GM08714 (cell line): ENCODE results near the gene SSH2.
"Not testable (repeated sequence)": the region's sequence is repeated elsewhere in the genome, so short reads cannot be mapped to it uniquely, and the experiment has no call there.

ENCODE experiments used
- H3K4me3 ChIP-seq: fragments of 200-500 bp; sonication (Bioruptor generic); 2 replicates; pipeline ENCODE4 v1.5.1; 2014; ENCODE audit warnings: mild to moderate bottlenecking, low read length, inconsistent platforms
- ZNF274 ChIP-seq: IDR thresholded peaks from 2 replicates; pipeline ENCODE4 v1.6.1; 2012; ENCODE audit warnings: mild to moderate bottlenecking, low read depth, low read length

The SSH2 gene

GRCh38 chr17:29948448-29949215, 18.6 kb upstream of the SSH2 start:
- no peak overlapping the region for H3K4me3 ChIP-seq
- TF ChIP-seq ZNF274, result no peak

- no peak for TF ChIP-seq ZNF274
These were observed 15.3 kb upstream of the SSH2 start for GRCh38 chr17:29945281-29945680.

GRCh38 chr17:29941334-29941733, 11.3 kb upstream of the SSH2 start, which contains the start of gene EFCAB5:
Gene EFCAB5, plus strand, starts transcription at chr17:29941634. Its CDS starts 163 bp downstream, at chr17:29941797.
- H3K4me3 ChIP-seq, result no peak within 1 kb of the TSS
- TF ChIP-seq ZNF274, result no peak

More at GRCh38 chr17:29945281-29945680, 15.3 kb upstream of the SSH2 start:
- no peak overlapping the region for H3K4me3 ChIP-seq

- no peak for TF ChIP-seq ZNF274
- H3K4me3 ChIP-seq, result no peak overlapping the region
These were observed 6.7 kb upstream of the SSH2 start for GRCh38 chr17:29936724-29937123.

- H3K4me3 ChIP-seq, result not testable (repeated sequence)
These were observed 5.9 kb upstream of the SSH2 start for GRCh38 chr17:29935909-29936308.

- TF ChIP-seq ZNF274, result no peak
- no peak overlapping the region for H3K4me3 ChIP-seq
These were observed 3.4 kb upstream of the SSH2 start for GRCh38 chr17:29933379-29933778.

GRCh38 chr17:29931231-29931932, 1.4 kb upstream of the SSH2 start:
- H3K4me3 ChIP-seq, result peak overlapping the region; percentile 96
- no peak for TF ChIP-seq ZNF274

GRCh38 chr17:29930409-29931010, 482 bp upstream of the SSH2 start:
- TF ChIP-seq ZNF274, result no peak
- H3K4me3 ChIP-seq, result peak overlapping the region; percentile 96

- H3K4me3 ChIP-seq, result peak overlapping the region; percentile 96
- no peak for TF ChIP-seq ZNF274
These were observed 959 bp downstream of the SSH2 start for GRCh38 chr17:29929006-29929532.

GRCh38 chr17:29927546-29927945, 2.5 kb downstream of the SSH2 start:
- H3K4me3 ChIP-seq, result no peak overlapping the region; the same call in 1 of the 2 replicates
- no peak for TF ChIP-seq ZNF274

- no peak for TF ChIP-seq ZNF274
- no peak overlapping the region for H3K4me3 ChIP-seq
These were observed 5.2 kb downstream of the SSH2 start for GRCh38 chr17:29924786-29925185.

- no peak overlapping the region for H3K4me3 ChIP-seq
- no peak for TF ChIP-seq ZNF274
These were observed 10.8 kb downstream of the SSH2 start for GRCh38 chr17:29918922-29919856.

- no peak for TF ChIP-seq ZNF274
- no peak overlapping the region for H3K4me3 ChIP-seq
These were observed 12.0 kb downstream of the SSH2 start for GRCh38 chr17:29918016-29918415.
